Forelimb muscle (tissue), 1 donor: ENCODE measurements around the gene SPECC1. TPM values are rescaled to one million over a fixed set of nuclear protein-coding genes. Genes with fewer than 3 reads are reported as not detected.
"Not testable (repeated sequence)": the region's sequence is repeated elsewhere in the genome, so short reads cannot be mapped to it uniquely, and the experiment has no call there.

ENCODE experiments used
- DNase-seq: peaks from one replicate; pipeline ENCODE4 v3.0.0-alpha.2; 2013; ENCODE audit warnings: low read depth
- polyA plus RNA-seq: library from polyadenylated mRNA; unstranded; fragments of 120-200 nt; gene quantifications from one replicate; pipeline ENCODE4 v1.2.1, GENCODE V29; 2013; ENCODE audit not compliant: insufficient read length

SPECC1 gene
- polyA plus RNA-seq, 1 donor, result 6.0 TPM

DNA sequence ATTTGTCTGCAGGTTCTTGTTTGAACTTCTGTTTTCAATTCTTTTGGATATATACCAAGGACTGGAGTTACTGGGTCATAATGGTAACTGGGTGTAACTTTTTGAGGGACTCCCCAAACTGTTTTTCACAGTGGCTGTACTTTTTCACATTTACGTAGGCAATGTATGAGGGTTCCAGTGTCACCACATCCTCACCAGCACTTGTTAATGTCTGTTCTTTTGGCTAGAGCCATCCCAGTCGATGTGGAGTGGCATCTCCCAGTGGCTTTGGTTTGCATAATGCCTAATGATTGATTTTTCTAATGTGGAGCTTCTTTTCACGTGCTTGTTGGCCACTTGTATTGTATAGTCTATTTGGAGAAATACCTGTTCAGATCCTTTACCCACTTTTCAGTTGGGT is 59.3 kb downstream of the SPECC1 start:
- no peak for DNase-seq

DNA sequence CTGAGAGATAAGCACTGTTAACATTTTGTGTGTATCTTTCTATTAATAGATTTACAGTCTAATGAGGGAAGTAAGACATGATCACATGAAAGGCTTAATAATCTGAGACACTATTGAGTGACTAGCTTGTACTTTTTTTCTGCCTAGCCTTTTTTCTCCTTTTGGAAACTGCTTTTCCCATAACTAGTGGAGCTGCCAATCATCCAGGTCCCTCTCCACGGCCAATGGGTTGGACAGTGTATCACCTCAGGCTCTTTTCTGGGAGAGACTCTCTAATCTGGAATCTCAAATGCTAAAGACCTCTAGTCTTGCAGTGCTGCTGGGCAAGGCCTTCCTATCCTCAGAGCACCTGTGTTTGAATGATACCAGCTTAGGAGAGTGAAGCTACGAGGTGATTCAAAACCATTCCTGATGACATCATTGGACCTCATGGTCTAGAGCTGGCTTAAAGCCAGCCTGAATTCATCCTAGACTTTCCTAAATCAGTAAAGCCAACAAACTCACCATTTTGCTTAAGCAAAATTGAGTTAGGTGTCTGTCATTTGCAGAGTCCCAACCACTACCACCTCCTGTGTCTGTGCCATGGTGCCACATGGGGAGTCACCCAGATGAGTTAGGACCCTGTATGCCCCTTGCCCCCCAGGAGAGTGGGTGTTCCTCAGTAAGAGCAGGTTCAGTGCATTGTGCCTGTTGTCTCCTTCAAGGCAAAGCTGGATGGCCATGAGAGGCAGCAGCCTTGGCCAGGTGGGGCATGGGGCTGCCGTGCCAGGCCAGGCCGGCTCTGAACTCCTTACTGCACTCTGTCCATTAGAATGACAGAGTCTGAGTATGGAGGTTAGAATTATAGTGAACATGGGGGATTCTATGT is 62.9 kb downstream of the SPECC1 start:
- DNase-seq, result no peak

DNA sequence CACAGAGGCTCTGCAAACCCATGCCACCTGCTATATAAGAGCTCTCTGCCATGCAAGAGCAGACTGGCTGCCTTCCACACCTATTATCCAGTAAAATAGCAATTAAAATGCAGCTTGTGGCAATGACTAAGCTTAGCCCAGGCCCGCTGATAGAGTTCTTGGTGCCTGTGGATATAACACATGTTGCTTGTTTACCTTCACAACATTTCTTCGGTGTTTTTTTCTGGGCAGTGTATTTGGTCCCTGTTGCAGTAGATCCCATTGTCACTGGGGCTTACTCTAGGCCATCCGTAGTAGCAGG is 63.5 kb downstream of the SPECC1 start:
- DNase-seq, result no peak

DNA sequence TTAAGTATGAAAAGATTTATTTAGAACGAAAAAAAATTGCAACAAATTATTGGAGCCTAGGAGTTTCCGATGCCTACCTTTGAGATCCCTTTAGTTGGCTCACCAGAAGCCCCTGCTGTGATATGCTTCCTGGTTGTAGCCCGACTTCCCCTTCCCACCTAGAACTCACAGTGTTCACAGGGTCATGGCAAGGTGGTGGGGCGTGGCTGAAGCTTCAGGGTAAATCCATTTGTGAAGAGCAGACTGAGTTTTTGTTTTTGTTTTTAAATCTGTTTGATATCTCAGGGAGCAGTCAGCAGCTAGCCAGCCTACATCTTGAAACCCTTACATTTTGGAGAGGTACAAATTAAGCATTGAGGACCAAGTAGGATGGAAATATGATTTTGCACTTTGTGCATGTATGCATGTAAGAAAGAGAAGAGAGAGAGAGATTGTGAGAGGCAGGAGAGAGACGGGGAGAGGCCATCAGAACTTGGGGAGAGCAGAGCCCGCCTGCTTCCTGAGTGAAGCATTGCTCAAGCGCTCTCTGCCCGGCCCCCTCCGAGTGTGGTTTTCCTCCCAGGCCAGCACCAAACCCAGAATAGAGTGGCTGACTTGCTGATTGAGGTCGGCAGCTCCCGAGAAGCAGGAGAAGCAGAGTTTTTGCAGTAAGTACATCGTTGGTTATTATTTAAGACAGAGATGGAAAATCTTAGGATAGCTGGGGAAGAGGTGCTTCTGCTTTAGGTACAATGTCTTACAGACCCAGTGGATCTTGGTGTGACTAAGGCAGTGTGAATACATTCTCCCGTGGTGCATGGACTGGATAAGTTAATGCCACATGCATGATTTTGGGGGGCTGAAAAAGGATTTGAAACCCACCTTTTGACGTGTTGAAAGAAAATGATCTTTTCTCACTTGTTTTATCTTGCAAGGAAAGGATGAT is 64.2 kb downstream of the SPECC1 start:
- no peak for DNase-seq

DNA sequence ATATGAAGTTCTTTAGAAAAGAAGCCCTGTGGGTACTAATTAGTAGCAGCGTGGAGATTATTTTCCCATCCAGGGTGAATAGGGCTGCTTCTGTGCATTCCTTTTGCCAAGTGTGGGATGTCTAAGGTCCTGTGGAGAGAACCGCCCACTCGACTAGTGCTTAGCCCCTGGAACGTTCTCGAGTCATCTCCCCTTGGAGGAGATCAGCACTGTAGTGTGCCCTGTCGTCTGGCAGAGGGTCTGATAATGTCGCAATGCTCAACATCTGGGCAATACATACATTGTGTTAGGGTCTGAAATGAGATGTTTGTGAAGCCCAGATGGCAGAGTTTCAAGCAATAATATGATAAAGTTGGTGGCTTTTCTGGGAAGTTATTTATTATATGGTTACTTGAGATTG is 64.8 kb downstream of the SPECC1 start:
- DNase-seq, result no peak

DNA sequence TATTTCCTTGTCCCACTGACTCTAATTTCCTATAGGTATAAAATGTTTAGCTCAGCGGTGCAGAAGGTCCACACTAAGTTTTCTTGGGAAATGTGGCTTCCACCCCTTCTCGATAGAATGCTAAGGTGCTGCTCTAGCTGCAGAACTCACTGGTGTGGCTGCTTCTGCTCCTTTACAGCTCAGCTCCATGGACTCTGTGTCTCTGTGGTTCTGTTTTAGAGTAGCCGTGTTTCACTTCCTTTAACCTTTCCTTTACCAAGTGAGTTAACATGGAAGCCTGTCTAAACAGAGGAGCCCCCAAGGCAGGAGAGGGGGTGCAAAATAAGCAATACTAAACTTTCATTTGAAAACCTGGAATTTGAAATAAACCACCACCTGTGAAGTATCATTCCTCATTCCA is 65.3 kb downstream of the SPECC1 start:
- DNase-seq, result no peak

DNA sequence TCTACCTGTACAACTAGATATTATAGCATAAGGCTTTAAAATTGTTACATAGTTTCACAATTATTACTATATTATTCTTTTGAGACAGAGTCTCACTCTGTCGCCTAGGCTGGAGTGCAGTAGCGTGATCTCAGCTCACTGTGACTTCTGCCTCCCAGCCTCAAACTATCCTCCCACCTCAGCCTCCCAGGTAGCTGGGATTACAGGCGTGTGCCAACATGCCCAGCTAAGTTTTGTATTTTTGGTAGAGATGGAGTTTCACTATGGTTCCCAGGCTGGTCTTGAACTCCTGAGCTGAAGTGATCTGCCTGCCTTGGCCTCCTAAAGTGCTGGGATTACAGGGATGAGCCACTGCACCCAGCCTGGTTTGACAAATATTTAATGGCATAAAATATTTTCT is 67.0 kb downstream of the SPECC1 start:
- DNase-seq, result not testable (repeated sequence)

DNA sequence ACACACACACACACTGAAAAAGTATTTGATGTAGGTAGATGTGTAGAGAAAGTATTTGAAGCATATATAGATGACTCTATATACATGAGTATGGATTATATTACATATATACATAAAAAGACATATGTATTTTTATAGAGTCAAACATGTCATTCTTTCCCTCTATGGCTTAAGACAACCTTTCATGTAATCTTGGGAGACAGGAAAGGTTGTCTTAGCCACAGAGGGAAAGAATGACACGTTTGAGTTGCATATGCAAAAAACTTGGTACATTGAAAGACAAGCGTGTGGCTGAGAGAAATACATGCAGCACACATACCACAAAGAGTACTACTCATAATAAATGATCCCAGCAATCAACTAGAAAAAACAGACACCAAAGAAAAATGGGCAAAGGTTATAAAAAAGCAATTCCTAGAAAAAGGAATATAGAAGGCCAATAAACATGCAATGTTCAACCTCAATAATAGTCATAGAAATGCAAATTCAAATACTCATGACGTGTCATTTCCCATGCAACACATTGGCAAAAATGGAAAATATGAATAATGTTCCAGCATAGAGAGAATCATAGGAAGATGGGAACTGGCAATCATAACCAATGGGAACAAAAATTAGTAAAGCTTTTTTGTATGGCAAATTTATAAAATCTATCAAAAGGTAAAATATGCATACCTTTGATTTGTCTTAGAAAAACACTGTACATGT is 69.0 kb downstream of the SPECC1 start:
- DNase-seq, result no peak

DNA sequence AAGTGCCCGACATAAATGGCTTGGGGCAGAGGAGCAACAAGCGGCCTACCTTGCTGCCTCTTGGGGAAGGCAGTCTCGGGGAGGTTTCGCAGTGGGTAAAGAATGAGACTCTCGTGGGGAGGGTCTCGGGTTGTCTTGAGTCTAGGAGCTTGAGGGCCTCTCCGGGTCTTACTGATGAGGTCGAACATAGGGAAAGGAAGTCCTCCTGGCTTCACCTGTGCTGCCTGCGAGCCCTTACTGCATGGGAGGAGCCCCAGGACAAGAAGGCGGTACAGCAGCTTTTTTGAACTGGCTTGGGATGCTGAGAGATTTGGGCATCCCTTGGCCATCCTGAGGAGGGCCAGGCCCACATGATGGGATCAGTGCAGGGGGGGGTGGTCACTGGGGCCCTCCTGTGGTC is 71.4 kb downstream of the SPECC1 start:
- no peak for DNase-seq

DNA sequence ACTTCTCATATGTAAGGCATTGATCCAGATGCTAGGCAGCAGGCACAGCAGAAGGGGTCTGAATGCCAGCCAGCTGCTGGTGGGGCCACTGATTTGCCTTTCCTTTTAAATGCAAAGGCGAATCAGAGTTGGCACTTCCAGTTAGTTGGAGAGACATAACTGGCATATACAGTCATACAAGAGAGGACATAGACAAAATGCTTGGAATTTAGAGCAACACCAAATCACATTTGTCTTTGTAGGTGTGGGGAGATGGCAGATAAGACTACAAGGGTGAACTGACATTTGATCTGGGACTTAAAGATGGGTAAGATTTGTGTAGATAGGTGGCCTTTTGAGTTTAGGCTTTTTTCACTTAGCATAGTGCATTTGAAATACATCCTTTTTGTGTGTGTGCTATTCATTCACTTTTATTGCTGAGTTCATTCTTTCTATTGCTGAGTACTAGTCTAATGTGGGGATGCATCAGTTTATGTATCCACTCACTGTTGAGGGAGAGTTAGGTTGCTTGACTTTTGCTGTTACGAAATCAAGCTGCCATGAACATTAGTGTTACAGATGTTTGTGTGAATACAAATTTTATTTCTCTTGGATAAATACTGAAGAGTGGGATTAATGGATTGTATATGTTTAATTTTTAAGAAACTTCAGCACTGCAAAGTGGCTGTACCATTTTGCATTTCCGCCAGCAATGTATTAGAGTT is 74.1 kb downstream of the SPECC1 start:
- DNase-seq, result no peak

DNA sequence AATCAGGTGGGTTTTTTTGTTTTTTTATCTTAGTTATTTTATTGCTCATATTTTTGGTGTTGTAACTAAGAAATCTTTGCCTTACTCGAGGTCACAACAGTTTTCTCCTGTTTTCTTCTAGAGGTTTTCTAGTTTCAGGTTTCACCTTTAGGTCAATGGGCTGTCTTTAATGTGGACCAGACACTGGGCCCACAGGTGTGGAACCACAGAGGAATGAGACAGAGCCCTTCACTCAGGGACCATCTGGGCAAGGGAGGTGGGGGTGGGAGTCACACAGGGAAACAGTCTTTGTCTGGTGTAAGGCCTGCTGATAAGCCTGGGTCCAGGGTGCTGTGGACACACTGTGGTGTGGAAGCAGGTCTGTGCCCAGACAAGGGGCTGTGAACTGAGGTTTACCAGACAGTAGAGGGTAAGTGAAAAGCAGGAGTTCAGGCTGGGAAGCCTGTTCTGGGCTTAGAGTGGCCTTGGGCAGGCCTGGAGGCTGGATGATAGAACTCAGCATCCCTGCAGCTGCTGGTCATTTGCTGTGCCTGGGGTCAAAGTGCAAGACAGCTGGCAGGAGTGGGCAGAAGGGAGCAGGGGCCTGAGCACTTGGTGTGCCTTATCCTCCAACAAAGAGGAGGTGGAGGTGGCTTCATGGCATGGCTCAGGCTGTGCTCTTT is 75.6 kb downstream of the SPECC1 start:
- no peak for DNase-seq

DNA sequence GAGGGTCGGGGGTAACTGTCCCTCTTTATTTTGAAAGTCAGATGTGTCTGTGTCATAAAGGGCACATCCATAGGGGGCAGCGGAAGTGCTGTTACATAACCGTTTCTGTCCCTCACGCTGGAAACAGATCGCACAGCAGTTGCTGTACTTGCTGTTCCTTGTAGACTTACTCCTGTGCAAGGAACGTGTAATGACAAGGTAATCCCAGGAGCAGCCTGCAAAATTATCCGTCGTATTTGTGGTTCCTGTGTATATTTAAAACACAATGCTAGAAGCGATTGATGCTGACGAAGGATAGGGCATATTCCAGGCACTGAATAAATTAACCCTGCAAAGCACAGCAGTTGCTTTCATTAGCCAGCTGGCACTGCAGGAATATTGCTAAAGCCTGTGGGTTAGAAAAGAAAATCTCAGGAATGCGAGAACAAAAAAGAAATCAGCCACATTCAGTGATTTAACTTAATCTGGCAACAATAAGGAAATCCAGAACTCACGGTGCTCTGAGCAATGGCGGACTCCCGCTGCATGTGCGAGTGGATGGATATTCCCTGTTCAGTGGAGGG is 76.2 kb downstream of the SPECC1 start:
- DNase-seq, result no peak

DNA sequence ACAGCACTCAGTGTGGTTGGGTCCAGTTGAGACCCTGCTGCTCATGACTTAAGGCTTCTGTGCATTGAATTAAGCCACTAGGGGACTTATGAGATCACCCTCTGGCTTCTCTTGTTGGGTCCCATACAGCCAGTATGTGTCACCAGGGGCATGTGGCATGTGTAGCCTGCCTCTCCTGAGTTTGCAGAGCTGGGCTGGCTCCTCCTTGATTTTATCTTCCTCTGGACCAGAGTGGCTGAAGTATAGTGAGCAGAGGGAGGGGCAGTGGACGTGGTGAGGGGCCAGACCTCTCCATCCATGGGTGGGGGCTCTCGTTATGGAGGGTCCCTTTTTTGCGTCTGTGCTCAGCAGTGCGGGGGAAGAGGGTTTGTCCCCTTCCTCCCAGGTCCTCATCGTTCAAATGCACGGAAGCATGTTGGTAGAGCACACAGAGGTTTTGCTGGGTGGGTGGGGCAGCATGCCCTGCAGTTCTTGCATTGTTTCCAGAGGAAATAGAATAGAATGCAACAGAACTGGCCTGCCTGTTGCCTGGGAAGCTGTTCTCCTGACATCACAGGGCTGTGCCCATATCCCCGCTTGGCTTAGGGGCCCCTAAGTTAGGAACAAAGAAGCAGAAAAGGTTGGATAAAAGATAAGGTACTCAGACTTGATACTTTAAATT is 77.4 kb downstream of the SPECC1 start:
- no peak for DNase-seq

DNA sequence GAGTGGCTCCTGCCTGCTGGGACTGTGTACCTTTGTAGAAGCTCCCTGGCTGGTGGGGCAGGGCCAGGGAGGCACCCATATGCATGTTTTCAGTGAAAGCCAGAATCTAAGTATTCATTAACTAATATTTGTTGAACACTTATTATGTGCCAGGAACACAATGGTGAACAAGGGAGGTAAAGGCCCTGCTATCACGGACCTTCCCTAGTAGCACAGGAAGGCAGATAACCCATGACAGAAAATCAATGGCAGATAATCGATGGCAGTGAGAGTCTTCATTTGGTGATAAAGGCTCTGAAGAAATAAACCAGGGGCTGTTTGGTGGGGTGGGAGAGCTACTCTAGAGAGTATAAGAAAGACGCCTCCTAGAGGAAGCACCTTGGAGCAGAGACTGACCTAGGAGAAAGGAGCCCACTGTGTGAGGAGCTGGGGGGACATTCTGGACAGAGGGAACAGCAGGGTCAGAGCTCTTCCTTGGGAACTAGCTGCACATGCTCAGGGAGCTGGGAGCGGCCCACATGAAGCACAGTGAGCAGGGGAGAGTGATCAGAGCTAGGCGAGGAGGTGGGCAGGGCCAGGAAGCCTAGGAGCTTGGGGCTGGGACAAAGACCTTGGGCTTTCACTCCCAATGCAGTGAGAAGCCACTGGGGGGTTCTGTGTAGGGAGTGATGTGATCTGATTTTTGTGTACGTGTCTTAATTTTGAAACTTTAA is 78.5 kb downstream of the SPECC1 start:
- no peak for DNase-seq

DNA sequence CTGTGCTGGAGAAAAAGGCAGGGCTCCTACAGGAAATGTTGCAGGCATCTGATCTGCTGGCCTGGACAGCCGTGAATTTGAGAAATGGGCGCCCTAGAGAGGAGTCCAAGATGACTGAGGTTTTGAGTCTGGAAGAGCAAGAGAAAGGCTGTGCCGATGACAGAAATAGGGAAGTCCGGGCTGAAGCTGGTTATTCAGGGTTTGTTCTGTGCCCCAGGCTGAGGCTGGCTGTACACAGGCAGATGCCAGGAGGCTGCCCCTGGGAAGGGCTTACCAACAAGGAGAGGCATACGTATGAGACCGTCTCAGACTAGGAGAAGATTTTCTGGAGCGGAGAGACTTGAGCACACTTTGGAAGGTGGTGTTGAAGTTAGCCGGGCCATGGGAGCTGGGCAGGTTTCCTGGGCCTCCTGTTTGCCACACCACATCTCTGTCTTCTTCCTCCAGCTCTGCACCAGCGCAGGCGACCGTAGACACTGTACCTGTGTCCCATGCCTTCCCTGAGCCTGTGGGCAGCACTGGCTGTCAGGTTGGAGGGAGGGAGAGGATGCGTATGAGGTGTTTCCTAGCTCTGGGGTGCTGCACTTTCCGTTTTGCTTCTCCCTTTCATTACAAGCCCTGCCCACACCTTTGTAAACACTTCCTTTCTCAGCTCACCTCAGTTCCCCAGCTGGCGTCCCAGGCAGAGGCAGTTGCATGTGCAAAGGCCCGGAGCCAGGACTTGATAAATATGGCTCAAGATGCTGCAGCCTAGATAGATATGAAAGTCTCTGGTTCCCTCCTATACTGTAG is 80.8 kb downstream of the SPECC1 start:
- no peak for DNase-seq

DNA sequence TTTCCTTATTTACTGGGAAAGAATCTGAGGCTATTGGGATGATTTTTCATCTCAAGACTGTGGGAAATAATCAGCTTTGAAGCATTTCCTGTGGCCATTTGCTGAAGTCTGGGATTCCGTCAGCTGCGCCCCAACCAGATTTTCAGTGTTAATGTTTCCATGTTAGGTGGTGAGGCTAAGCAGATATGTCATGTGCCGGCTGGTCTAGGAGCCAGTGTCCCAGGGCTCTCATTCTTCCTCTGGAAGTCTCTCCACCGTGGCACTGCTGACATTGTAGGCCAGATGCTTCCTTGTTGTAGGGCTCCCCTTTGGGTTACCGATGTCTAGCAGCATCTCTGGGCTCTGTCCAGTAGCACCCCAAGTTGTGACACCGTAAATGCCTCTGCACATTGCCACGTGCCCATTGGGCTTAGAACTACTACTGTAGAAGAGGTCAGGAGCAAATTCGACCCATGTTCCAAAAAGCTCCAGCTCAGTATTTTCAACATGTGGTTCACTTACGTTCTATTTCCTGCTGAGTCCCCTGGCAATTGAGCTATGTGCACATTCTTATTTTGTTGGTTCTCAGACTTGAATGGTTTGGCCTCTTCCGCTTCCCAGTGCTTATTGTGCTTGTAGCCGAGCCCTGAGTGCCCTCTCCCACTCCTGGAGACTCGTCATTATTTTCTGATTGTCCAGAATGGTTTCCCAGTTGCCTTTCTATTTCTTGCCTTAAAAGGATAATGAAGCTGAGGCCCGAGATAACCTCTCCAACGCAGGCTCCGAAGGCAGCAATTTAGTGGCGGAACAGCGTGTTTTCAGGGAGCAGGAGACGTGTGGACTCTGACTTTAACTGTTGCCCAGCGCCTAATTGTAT is 82.2 kb downstream of the SPECC1 start:
- peak; percentile 73 for DNase-seq

DNA sequence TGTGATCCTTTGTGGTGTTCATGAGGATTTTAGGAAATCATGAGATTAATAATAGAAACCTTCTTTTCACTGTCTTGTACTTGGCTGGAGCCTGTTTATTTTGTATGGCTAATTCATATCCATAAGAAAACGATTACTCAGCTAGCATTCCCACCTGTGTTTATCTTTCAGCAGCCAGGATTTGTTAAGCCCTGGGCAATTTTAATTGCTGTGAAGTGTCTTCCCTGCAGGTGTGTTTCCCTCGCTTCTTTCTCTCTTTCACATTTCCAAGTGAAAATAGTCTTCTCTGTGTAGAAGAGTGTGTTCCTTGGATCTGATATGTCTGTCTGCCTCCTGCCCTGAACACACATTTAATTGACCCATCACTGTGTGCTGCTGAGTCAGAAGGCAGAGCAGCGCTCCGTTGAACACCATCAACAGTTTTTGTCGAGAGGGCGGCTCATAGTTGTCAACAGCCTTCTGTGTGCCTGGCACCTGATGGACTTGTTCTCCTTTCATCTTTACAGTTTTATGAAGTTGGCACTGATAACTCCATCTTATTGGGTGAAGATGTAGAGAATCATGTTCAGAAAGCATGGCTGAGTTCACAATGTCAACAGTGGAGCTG is 83.2 kb downstream of the SPECC1 start:
- DNase-seq, result no peak
